ACHN (cell line): ENCODE results near the gene DPP3.

Source experiments
- DNase-seq: peaks from one replicate; pipeline ENCODE4 v3.0.0-alpha.2; 2015
- in situ Hi-C: cut with HindIII; loops from 2 replicates; pipeline ENCODE4 v1.10.0; 2017; ENCODE audit warnings: low sequenced_read_pairs, low pct_ligation_motif_present, low pct_unique_long_range_greater_than_20kb

The DPP3 gene

GRCh38 chr11:66476173-66476840 lies 3.9 kb upstream of the DPP3 start:
- no peak for DNase-seq
- in situ Hi-C loops = no loop called here

GRCh38 chr11:66476841-66477251 lies 3.4 kb upstream of the DPP3 start:
- in situ Hi-C loops = no loop called here
- no peak for DNase-seq

GRCh38 chr11:66477263-66478201 lies 2.7 kb upstream of the DPP3 start:
- in situ Hi-C loops = no loop called here

GRCh38 chr11:66478729-66479393 lies 1.4 kb upstream of the DPP3 start:
- in situ Hi-C loops = no loop called here
- peak; percentile 15 for DNase-seq

More at GRCh38 chr11:66477263-66478201, 2.7 kb upstream of the DPP3 start:
- DNase-seq = no peak

GRCh38 chr11:66479394-66480116 lies 679 bp upstream of the DPP3 start:
- in situ Hi-C loops = no loop called here
- DNase-seq = peak; percentile 73

- DNase-seq = no peak
- in situ Hi-C loops = no loop called here
Measured at GRCh38 chr11:66484806-66485380, 4.7 kb downstream of the DPP3 start.

- no peak for DNase-seq
- in situ Hi-C loops = no loop called here
Measured at GRCh38 chr11:66488957-66489356, 8.7 kb downstream of the DPP3 start.

- no peak for DNase-seq
- in situ Hi-C loops = no loop called here
Measured at GRCh38 chr11:66489636-66490035, 9.4 kb downstream of the DPP3 start.

GRCh38 chr11:66491315-66491935 lies 11.2 kb downstream of the DPP3 start:
- no peak for DNase-seq
- in situ Hi-C loops = no loop called here

- no peak for DNase-seq
- in situ Hi-C loops = no loop called here
Measured at GRCh38 chr11:66492161-66492865, 12.1 kb downstream of the DPP3 start.

GRCh38 chr11:66493130-66493529 lies 12.9 kb downstream of the DPP3 start:
- in situ Hi-C loops = no loop called here
- DNase-seq = no peak

GRCh38 chr11:66494458-66494857 lies 14.2 kb downstream of the DPP3 start:
- no peak for DNase-seq
- in situ Hi-C loops = no loop called here

GRCh38 chr11:66494935-66495334 lies 14.7 kb downstream of the DPP3 start:
- no peak for DNase-seq
- in situ Hi-C loops = no loop called here

GRCh38 chr11:66495401-66495854 lies 15.2 kb downstream of the DPP3 start:
- in situ Hi-C loops = no loop called here
- no peak for DNase-seq

- in situ Hi-C loops = no loop called here
Measured at GRCh38 chr11:66497206-66497605, 17.0 kb downstream of the DPP3 start.

GRCh38 chr11:66498506-66498905 lies 18.3 kb downstream of the DPP3 start:
- DNase-seq = no peak
- in situ Hi-C loops = no loop called here

More at GRCh38 chr11:66497206-66497605, 17.0 kb downstream of the DPP3 start:
- DNase-seq = no peak

GRCh38 chr11:66505276-66505816 lies 25.1 kb downstream of the DPP3 start:
- no peak for DNase-seq
- in situ Hi-C loops = no loop called here
